Heart left ventricle (tissue), 13 donors: ENCODE data around the gene TSHZ1.

Source experiments
- POLR2A ChIP-seq, 2 donors: fragments of 450-650 bp; IDR thresholded peaks; one replicate each; pipeline ENCODE4 v1.6.1; 2017; ENCODE audit warnings: antibody characterized with exemption in 2 of 2, mild to moderate bottlenecking in 2 of 2, moderate library complexity in 2 of 2
- TF ChIP-seq, protein P1 (sequence below), 12 donors: fragments of 200-600 bp; sonication (generic) in 4 of 12; IDR thresholded peaks; one replicate each; pipeline versions ENCODE4 v1.5.0 to v1.8.0; 2018 to 2022; ENCODE audit warnings: antibody characterized with exemption in 12 of 12, mild to moderate bottlenecking in 5 of 12
- donor health status: ischemic (EF 13 %, LVEDD 7.1; RV severe dilation, severe dysfunction).
- donor health status: DM: no; HTN: yes; CAD: no.
- donor health status: DM: no; HTN: no; CAD: no.
- donor health status: ischemic (EF 25% LVEDD 6.9; RV normal size, moderate dysfunction).
- donor health status: ischemic (EF 25% LVEDD 5.7; RV mildly dilated, moderate dysfunction).
- donor health status: ischemic (EF 35%, LVEDD 5.7; RV mildly dilated, moderate dysfunction).
- donor health status: nonischemic (EF 11% LVEDD 7.7; RV severe dilation, severe dysfunction).
- donor health status: DM: yes; HTN: yes; CAD: no.
- donor health status: PGD.
- donor health status: ischemic (EF 29% LVEDD 5.4; RV normal size, mild dysfunction).
- donor health status: nonischemic (EF 23%, LVEDD 6.1; RV moderate dilation, normal function).

DNA sequence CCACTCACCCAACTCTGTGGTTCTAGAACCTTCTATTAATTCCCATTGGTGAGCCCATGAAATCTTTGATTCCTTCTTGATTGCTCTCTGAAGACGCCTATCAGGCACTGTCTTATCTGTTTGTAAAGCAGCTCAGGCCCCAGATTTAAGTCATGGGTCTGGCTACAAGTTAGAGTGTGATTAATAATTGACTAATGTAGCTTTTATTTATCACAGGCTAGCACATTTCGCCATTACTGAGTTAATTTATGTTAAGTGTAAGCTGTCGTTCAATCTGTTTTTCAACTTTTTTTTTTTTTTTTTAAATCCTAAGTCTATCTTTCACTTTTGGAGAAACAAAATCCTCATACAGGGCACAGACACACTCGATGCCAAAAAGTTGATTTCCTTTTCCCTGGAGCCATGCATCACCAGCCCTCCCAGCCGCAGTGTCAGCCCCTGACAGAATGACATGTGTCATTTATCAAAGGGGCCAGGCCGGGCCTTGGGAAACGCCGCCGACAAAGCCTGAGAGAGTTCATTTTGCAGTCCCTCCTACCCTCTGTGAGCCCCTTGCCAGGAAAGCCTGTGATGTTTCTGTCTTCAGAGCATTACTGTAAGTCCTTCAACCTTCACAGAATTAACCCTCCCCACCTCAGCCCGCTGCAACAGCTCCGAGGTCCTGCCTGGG, 15.8 kb downstream of the TSHZ1 start:
- no peak for TF ChIP-seq POLR2A (IDR thresholded peaks at IDR 0.05)
- TF ChIP-seq, protein P1, sequence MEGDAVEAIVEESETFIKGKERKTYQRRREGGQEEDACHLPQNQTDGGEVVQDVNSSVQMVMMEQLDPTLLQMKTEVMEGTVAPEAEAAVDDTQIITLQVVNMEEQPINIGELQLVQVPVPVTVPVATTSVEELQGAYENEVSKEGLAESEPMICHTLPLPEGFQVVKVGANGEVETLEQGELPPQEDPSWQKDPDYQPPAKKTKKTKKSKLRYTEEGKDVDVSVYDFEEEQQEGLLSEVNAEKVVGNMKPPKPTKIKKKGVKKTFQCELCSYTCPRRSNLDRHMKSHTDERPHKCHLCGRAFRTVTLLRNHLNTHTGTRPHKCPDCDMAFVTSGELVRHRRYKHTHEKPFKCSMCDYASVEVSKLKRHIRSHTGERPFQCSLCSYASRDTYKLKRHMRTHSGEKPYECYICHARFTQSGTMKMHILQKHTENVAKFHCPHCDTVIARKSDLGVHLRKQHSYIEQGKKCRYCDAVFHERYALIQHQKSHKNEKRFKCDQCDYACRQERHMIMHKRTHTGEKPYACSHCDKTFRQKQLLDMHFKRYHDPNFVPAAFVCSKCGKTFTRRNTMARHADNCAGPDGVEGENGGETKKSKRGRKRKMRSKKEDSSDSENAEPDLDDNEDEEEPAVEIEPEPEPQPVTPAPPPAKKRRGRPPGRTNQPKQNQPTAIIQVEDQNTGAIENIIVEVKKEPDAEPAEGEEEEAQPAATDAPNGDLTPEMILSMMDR (IDR thresholded peaks at IDR 0.05), result no peak
